OCI-LY7 (cell line): ENCODE data around the gene ABCA4. TPM values are rescaled to one million over a fixed set of nuclear protein-coding genes. Genes with fewer than 3 reads are reported as not detected.

Experiments
- BruUV-seq: library from RNA; stranded (reverse); fragments of 400-500 nt; replicated peaks from 2 replicates; lab custom pipeline; 2021; lab: Mats Ljungman, UMichigan
- CTCF ChIA-PET: fragments of 300-600 bp; sonication (Branson Sonifier 250); formaldehyde crosslinking; loops from one replicate; lab custom pipeline; 2022; ENCODE audit warnings: antibody characterized with exemption; ENCODE audit not compliant: unreplicated experiment; lab: Charles Lee
- POLR2A ChIA-PET: fragments of 300-600 bp; sonication (Branson Sonifier 250); formaldehyde crosslinking; loops from one replicate; lab custom pipeline; 2022; ENCODE audit warnings: antibody characterized with exemption; lab: Charles Lee
- DNase-seq: peaks from one replicate; pipeline ENCODE4 v3.0.0-alpha.2; 2015; ENCODE audit warnings: low spot score
- H2AFZ ChIP-seq: fragments of 200-600 bp; sonication (generic), shearing (Covaris generic); 2 replicates; pipeline ENCODE4 v1.6.1; 2014; ENCODE audit warnings: mild to moderate bottlenecking, antibody characterized with exemption, low read length, moderate library complexity
- H3K27ac ChIP-seq: fragments of 200-600 bp; sonication (generic); 2 replicates; pipeline ENCODE4 v1.5.1; 2014; ENCODE audit warnings: mixed run types, low read depth, mild to moderate bottlenecking, moderate library complexity, low read length, inconsistent platforms; ENCODE audit not compliant: poor library complexity, severe bottlenecking
- H3K36me3 ChIP-seq: fragments of 200-600 bp; sonication (generic); 2 replicates; pipeline ENCODE4 v1.6.1; 2014; ENCODE audit warnings: mild to moderate bottlenecking, antibody characterized with exemption, low read length, moderate library complexity, mixed read lengths; ENCODE audit not compliant: insufficient read depth
- H3K4me1 ChIP-seq: fragments of 200-600 bp; sonication (generic); 2 replicates; pipeline ENCODE4 v1.5.1; 2014; ENCODE audit warnings: mild to moderate bottlenecking, low read length; ENCODE audit not compliant: insufficient read depth, poor library complexity, severe bottlenecking
- H3K4me2 ChIP-seq: fragments of 200-600 bp; sonication (generic); 2 replicates; pipeline ENCODE4 v1.6.1; 2014; ENCODE audit warnings: mild to moderate bottlenecking, low read length
- H3K4me3 ChIP-seq: fragments of 200-600 bp; sonication (generic); 2 replicates; pipeline ENCODE4 v1.5.1; 2014; ENCODE audit warnings: mild to moderate bottlenecking, low read depth, low read length; ENCODE audit not compliant: poor library complexity, severe bottlenecking
- H3K79me2 ChIP-seq: fragments of 200-600 bp; sonication (generic); 2 replicates; pipeline ENCODE4 v1.6.1; 2016; ENCODE audit warnings: low read depth, mild to moderate bottlenecking, low read length, moderate library complexity, mixed read lengths; ENCODE audit not compliant: insufficient read depth
- H3K9me2 ChIP-seq: fragments of 200-600 bp; sonication (generic); 2 replicates; pipeline ENCODE4 v1.6.1; 2016; ENCODE audit warnings: mild to moderate bottlenecking, low read length, mixed read lengths; ENCODE audit not compliant: insufficient read depth
- H3K9me3 ChIP-seq: fragments of 200-600 bp; sonication (generic); 2 replicates; pipeline ENCODE4 v1.6.1; 2014; ENCODE audit warnings: mild to moderate bottlenecking, mixed run types, low read length, mixed read lengths
- H4K20me1 ChIP-seq: fragments of 200-600 bp; sonication (generic); 2 replicates; pipeline ENCODE4 v1.6.1; 2014; ENCODE audit warnings: mild to moderate bottlenecking, antibody characterized with exemption, low read length, moderate library complexity, mixed read lengths; ENCODE audit not compliant: insufficient read depth
- EZH2phosphoT487 ChIP-seq: fragments of 200-600 bp; sonication (generic); IDR thresholded peaks from 2 replicates; pipeline ENCODE4 v1.6.1; 2018; ENCODE audit warnings: low read depth, borderline replicate concordance, mild to moderate bottlenecking, mixed run types, antibody characterized with exemption, low read length, moderate library complexity, mixed read lengths
- intact Hi-C: fragments of 100-400 bp; cut with micrococcal nuclease; formaldehyde crosslinking; loops from one replicate; pipeline ENCODE4 v1.10.0; 2022; ENCODE audit not compliant: unreplicated experiment
- total RNA-seq, 2 experiments: library from RNA; depleted of rRNA in 1 of 2; stranded (reverse); fragments of >200 nt in 1 of 2; shearing (Covaris generic) in 1 of 2; gene quantifications; 2 replicates each; pipeline ENCODE4 v1.2.3, GENCODE V29; 2014 to 2022
- TF ChIP-seq, protein P1 (sequence below): fragments of 200-600 bp; sonication (generic); conservative IDR thresholded peaks from 2 replicates; pipeline ENCODE4 v1.5.1; 2014; ENCODE audit warnings: mild to moderate bottlenecking, antibody characterized with exemption, low read length, moderate library complexity, mixed read lengths

The ABCA4 gene
- total RNA-seq, 2 experiments from 2014 or later, result not detected

DNA sequence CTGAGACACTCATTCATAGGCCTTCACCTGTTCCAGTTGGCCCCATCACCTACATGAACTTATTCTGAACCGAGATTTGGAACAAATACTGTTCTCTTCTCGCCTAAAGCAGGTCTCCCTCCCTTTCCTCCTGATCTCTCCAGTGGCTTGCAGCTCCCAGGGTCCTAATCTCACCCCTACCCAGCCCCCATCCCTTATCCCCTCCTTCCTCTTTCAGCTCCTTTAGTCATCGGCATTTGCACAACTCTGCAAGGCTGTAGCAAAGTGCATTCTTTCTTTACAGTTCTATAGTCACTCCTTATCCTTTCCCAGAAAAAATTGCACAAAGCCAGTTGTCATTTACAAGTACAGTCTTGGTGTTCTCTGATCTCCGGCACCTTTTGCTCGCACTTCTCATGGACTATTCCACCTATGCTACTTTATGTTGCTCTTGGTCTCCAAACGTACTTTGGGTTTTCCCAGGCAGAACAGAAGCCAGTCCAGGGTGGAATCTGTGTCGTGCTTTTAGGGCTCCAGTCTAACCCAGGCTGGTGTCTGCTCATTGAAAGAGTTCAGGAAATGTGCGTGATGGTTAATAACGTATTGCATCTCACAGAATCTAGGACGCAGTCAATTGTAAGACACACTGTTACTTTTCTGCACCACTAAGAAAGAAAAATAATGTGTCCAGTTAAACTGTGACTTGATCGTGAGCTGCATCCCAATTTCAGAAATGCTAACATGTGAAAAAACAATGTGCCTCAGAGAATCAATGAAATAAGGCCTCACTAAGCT lies 965 bp downstream of the ABCA4 start:
- CTCF ChIA-PET, result no interaction called here
- no TSS peak for BruUV-seq

DNA sequence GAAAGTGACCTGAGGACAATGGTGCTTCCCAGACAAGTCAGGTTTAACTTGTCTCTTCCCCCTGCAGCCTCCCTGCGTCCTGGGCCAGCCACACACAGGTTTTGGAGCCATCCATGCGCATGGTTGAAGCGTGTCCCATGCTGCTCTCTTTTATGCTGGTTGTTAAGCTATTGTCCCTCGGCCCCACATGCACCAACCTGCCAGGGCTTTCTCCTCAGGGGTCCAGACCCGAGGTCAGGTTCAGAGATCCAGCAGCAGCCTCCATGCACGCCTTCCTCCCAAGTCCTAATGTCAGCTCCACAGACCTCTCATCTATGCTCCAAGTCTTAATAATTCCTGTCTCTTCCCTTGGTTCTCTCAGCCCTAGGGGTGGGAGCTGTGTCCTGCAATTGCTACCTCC lies 1.6 kb downstream of the ABCA4 start:
- Histone ChIP-seq H3K79me2 (no peaks in the 10 kb centered on the region), H3K4me1 (no peaks in the 10 kb centered on the region), H3K36me3 (no peaks in the 10 kb centered on the region), H3K4me3 (no peak overlapping the region), H3K4me2 (no peak overlapping the region), H3K9me3 (no peaks in the 10 kb centered on the region), H4K20me1 (no peaks in the 10 kb centered on the region), H3K9me2 (no peaks in the 10 kb centered on the region), H3K27ac (no peak overlapping the region), H2AFZ (no peak overlapping the region)
- intact Hi-C loops, result no loop called here
- no peak for DNase-seq
- TF ChIP-seq EZH2phosphoT487, result no peak
- TF ChIP-seq, protein P1, sequence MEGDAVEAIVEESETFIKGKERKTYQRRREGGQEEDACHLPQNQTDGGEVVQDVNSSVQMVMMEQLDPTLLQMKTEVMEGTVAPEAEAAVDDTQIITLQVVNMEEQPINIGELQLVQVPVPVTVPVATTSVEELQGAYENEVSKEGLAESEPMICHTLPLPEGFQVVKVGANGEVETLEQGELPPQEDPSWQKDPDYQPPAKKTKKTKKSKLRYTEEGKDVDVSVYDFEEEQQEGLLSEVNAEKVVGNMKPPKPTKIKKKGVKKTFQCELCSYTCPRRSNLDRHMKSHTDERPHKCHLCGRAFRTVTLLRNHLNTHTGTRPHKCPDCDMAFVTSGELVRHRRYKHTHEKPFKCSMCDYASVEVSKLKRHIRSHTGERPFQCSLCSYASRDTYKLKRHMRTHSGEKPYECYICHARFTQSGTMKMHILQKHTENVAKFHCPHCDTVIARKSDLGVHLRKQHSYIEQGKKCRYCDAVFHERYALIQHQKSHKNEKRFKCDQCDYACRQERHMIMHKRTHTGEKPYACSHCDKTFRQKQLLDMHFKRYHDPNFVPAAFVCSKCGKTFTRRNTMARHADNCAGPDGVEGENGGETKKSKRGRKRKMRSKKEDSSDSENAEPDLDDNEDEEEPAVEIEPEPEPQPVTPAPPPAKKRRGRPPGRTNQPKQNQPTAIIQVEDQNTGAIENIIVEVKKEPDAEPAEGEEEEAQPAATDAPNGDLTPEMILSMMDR, result no peak
- ChIA-PET CTCF (no interaction called here), POLR2A (no interaction called here)
- no TSS peak for BruUV-seq

More for the DNA sequence above, 965 bp downstream of the ABCA4 start:
- no peaks in the 10 kb centered on the region for H4K20me1 ChIP-seq
- no peak for DNase-seq
- no peaks in the 10 kb centered on the region for H3K4me1 ChIP-seq
- no peak overlapping the region for H2AFZ ChIP-seq
- H3K27ac ChIP-seq, result no peak overlapping the region
- intact Hi-C loops, result no loop called here
- H3K9me2 ChIP-seq, result no peaks in the 10 kb centered on the region
- POLR2A ChIA-PET, result no interaction called here
- H3K4me3 ChIP-seq, result no peak overlapping the region
- TF ChIP-seq EZH2phosphoT487, result no peak
- TF ChIP-seq, protein P1, result no peak
- H3K36me3 ChIP-seq, result no peaks in the 10 kb centered on the region
- H3K9me3 ChIP-seq, result no peaks in the 10 kb centered on the region
- no peaks in the 10 kb centered on the region for H3K79me2 ChIP-seq
- H3K4me2 ChIP-seq, result no peak overlapping the region

DNA sequence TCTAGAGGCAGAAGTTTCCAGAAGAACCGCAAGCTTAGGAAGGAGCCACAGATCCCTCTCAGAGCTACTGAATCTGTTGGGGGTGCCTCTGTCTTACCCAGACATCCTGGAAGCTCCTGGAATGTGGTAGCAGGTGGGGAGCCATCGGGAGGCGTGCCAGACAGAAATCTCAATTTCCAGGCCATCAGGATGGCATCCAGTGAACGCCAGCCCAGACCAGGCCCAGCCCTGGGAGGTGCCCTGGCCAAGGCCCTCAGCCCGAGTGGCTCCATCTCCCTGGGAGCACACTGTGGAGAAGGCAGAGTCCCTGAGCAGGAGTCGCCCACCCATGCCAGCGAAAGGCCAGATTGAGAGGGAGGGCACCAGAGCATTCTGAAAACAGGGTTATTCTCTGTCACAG lies 2.5 kb downstream of the ABCA4 start:
- H3K9me2 ChIP-seq, result no peaks in the 10 kb centered on the region
- no peaks in the 10 kb centered on the region for H3K9me3 ChIP-seq
- ChIA-PET POLR2A (no interaction called here), CTCF (no interaction called here)
- no peak overlapping the region for H3K27ac ChIP-seq
- H3K4me3 ChIP-seq, result no peak overlapping the region
- TF ChIP-seq, protein P1, result no peak
- TF ChIP-seq EZH2phosphoT487, result no peak
- no peak overlapping the region for H2AFZ ChIP-seq
- no peaks in the 10 kb centered on the region for H3K4me1 ChIP-seq
- no peak overlapping the region for H3K4me2 ChIP-seq
- intact Hi-C loops, result no loop called here
- no peaks in the 10 kb centered on the region for H3K36me3 ChIP-seq
- H3K79me2 ChIP-seq, result no peaks in the 10 kb centered on the region
- H4K20me1 ChIP-seq, result no peaks in the 10 kb centered on the region
- no peak for DNase-seq
- no TSS peak for BruUV-seq
